ENCODE data around the gene PLXNB1. TPM values are rescaled to one million over a fixed set of nuclear protein-coding genes. Genes with fewer than 3 reads are reported as not detected.

PLXNB1 gene
- total and polyA plus RNA-seq, 12 donors = 3.4 to 115 (median 13.7) TPM

GRCh38 chr3:48361928-48362327 is 68.0 kb downstream of the PLXNB1 start:
- Histone ChIP-seq H3K4me1 (replicated peaks in 1 of 2) (no peaks in the 10 kb centered on the region), H3K27ac (no peak overlapping the region), H3K36me3 (replicated peaks in 1 of 2) (no peaks in the 10 kb centered on the region), H3K9me3 (replicated peaks in 1 of 3) (peaks cover 0 to 4% (median 0%) of the 10 kb centered on the region in 3 donors), H3K4me3 (no peak overlapping the region), H3K27me3 (no peaks in the 10 kb centered on the region)
- intact Hi-C loops (cut with DNase I) = no loop called here
- TF ChIP-seq POLR2A (IDR thresholded peaks at IDR 0.05) (no peak), CTCF (IDR thresholded peaks at IDR 0.05) (no peak)
- DNase-seq = no peak

GRCh38 chr3:48356419-48356818 is 73.5 kb downstream of the PLXNB1 start:
- no peaks in the 10 kb centered on the region for H3K27me3 ChIP-seq
- intact Hi-C loops (cut with DNase I) = no loop called here
- TF ChIP-seq POLR2A (IDR thresholded peaks at IDR 0.05) (no peak), CTCF (IDR thresholded peaks at IDR 0.05) (no peak)
- WGBS, 4 donors = 81 to 89% (median 82%) methylated on average over 1 of the region's 1 CpG
- H3K9me3 ChIP-seq (replicated peaks in 1 of 3) = no peaks in the 10 kb centered on the region
- H3K4me3 ChIP-seq = no peak overlapping the region
- H3K4me1 ChIP-seq (replicated peaks in 1 of 2) = no peaks in the 10 kb centered on the region
- no peak for DNase-seq
- H3K27ac ChIP-seq = no peak overlapping the region
- H3K36me3 ChIP-seq (replicated peaks in 1 of 2) = no peaks in the 10 kb centered on the region

- WGBS, 4 donors = 86 to 94% (median 90%) methylated on average over 4 of the region's 4 CpGs
- H3K4me3 ChIP-seq = no peak overlapping the region
- no peaks in the 10 kb centered on the region for H3K9me3 ChIP-seq (replicated peaks in 1 of 3)
- H3K36me3 ChIP-seq (replicated peaks in 1 of 2) = no peaks in the 10 kb centered on the region
- intact Hi-C loops (cut with DNase I) = no loop called here
- no peak for DNase-seq
- H3K27me3 ChIP-seq = no peaks in the 10 kb centered on the region
- TF ChIP-seq CTCF (IDR thresholded peaks at IDR 0.05) = no peak
- no peak for TF ChIP-seq POLR2A (IDR thresholded peaks at IDR 0.05)
- H3K4me1 ChIP-seq (replicated peaks in 1 of 2) = no peaks in the 10 kb centered on the region
- no peak overlapping the region for H3K27ac ChIP-seq
These were observed 75.9 kb downstream of the PLXNB1 start for GRCh38 chr3:48353987-48354386.

Small RNA genes lying within 50 kb of the gene (small RNA-seq; reads per million reads assigned to genes)
- gene RN7SL321P = 0 reads per million in 2 donors

Other genes with a start within 250 kb of the PLXNB1 start
- 10 to 100 TPM in 1 of 9 donors, 1 to 10 TPM in 8; 1.0 to 23.6 (median 1.3) TPM for gene CDC25A, start 241.7 kb downstream of the PLXNB1 start, total RNA-seq
- 1 to 10 TPM in 1 of 3 donors, under 1 TPM in 2; 0.57 to 3.0 (median 0.64) TPM for gene CDC25A, start 241.7 kb downstream of the PLXNB1 start, polyA plus RNA-seq
- gene CAMP, start 206.6 kb downstream of the PLXNB1 start, total RNA-seq = under 1 TPM in 1 of 9 donors, not detected in 8; 0.67 TPM
- gene CAMP, start 206.6 kb downstream of the PLXNB1 start, polyA plus RNA-seq = under 1 TPM in 2 of 3 donors, not detected in 1; 0.17 to 0.56 TPM
- gene ZNF589, start 189.0 kb downstream of the PLXNB1 start, total RNA-seq = 10 to 100 TPM in 8 of 9 donors, 1 to 10 TPM in 1; 8.7 to 30.9 (median 12.9) TPM
- 10 to 100 TPM in 2 of 3 donors, 1 to 10 TPM in 1; 4.1 to 22.5 (median 11.6) TPM for gene ZNF589, start 189.0 kb downstream of the PLXNB1 start, polyA plus RNA-seq
- gene NME6, start 128.7 kb downstream of the PLXNB1 start, total RNA-seq = 10 to 100 TPM; 17.9 to 40.6 (median 26.0) TPM
- 10 to 100 TPM in 2 of 3 donors, 1 to 10 TPM in 1; 9.7 to 15.5 (median 12.6) TPM for gene NME6, start 128.7 kb downstream of the PLXNB1 start, polyA plus RNA-seq
- not detected for gene SPINK8, start 96.4 kb downstream of the PLXNB1 start, total RNA-seq
- gene SPINK8, start 96.4 kb downstream of the PLXNB1 start, polyA plus RNA-seq = not detected
- under 1 TPM in 1 of 9 donors, not detected in 8; 0.11 TPM for gene FBXW12, start 57.9 kb downstream of the PLXNB1 start, total RNA-seq
- gene FBXW12, start 57.9 kb downstream of the PLXNB1 start, polyA plus RNA-seq = under 1 TPM in 2 of 3 donors, not detected in 1; 0.07 to 0.24 TPM
- 10 to 100 TPM; 14.3 to 30.4 (median 19.5) TPM for gene CCDC51, start 10.0 kb upstream of the PLXNB1 start, total RNA-seq
- gene CCDC51, start 10.0 kb upstream of the PLXNB1 start, polyA plus RNA-seq = 10 to 100 TPM in 1 of 3 donors, 1 to 10 TPM in 2; 7.3 to 20.8 (median 8.0) TPM
- gene TMA7, start 10.2 kb upstream of the PLXNB1 start, total RNA-seq = 100 to 1,000 TPM; 177 to 603 (median 238) TPM
- 100 to 1,000 TPM; 489 to 891 (median 742) TPM for gene TMA7, start 10.2 kb upstream of the PLXNB1 start, polyA plus RNA-seq
- 10 to 100 TPM in 1 of 9 donors, 1 to 10 TPM in 8; 5.1 to 15.9 (median 6.8) TPM for gene ATRIP, start 16.7 kb upstream of the PLXNB1 start, total RNA-seq
- gene ATRIP, start 16.7 kb upstream of the PLXNB1 start, polyA plus RNA-seq = 1 to 10 TPM; 6.7 to 9.1 (median 8.4) TPM
- 100 to 1,000 TPM; 110 to 167 (median 135) TPM for gene SHISA5, start 74.1 kb upstream of the PLXNB1 start, total RNA-seq
- gene SHISA5, start 74.1 kb upstream of the PLXNB1 start, polyA plus RNA-seq = 10 to 100 TPM; 77.2 to 89.4 (median 85.6) TPM
- gene PFKFB4, start 126.7 kb upstream of the PLXNB1 start, total RNA-seq = 10 to 100 TPM in 2 of 9 donors, 1 to 10 TPM in 7; 2.0 to 12.9 (median 4.5) TPM
- gene PFKFB4, start 126.7 kb upstream of the PLXNB1 start, polyA plus RNA-seq = 1 to 10 TPM; 1.8 to 5.6 (median 4.5) TPM
- gene UCN2, start 133.7 kb upstream of the PLXNB1 start, total RNA-seq = under 1 TPM in 1 of 9 donors, not detected in 8; 0.14 TPM
- under 1 TPM in 2 of 3 donors, not detected in 1; 0.20 to 0.32 TPM for gene UCN2, start 133.7 kb upstream of the PLXNB1 start, polyA plus RNA-seq
- gene COL7A1, start 165.2 kb upstream of the PLXNB1 start, total RNA-seq = 1 to 10 TPM in 8 of 9 donors, under 1 TPM in 1; 0.36 to 6.6 (median 2.3) TPM
- gene COL7A1, start 165.2 kb upstream of the PLXNB1 start, polyA plus RNA-seq = 10 to 100 TPM in 2 of 3 donors, under 1 TPM in 1; 0.35 to 66.9 (median 23.2) TPM
- gene UQCRC1, start 179.6 kb upstream of the PLXNB1 start, total RNA-seq = 100 to 1,000 TPM; 229 to 418 (median 302) TPM
- gene UQCRC1, start 179.6 kb upstream of the PLXNB1 start, polyA plus RNA-seq = 100 to 1,000 TPM; 201 to 298 (median 227) TPM
- not detected for gene TMEM89, start 191.7 kb upstream of the PLXNB1 start, total RNA-seq
- not detected for gene TMEM89, start 191.7 kb upstream of the PLXNB1 start, polyA plus RNA-seq
- 10 to 100 TPM in 8 of 9 donors, 1 to 10 TPM in 1; 7.8 to 42.5 (median 17.5) TPM for gene SLC26A6, start 205.4 kb upstream of the PLXNB1 start, total RNA-seq
- 10 to 100 TPM in 2 of 3 donors, 1 to 10 TPM in 1; 8.3 to 47.2 (median 23.5) TPM for gene SLC26A6, start 205.4 kb upstream of the PLXNB1 start, polyA plus RNA-seq
- gene CELSR3, start 232.8 kb upstream of the PLXNB1 start, total RNA-seq = 1 to 10 TPM in 6 of 9 donors, under 1 TPM in 3; 0.78 to 3.9 (median 1.4) TPM
- 10 to 100 TPM in 1 of 3 donors, 1 to 10 TPM in 2; 1.4 to 23.5 (median 4.4) TPM for gene CELSR3, start 232.8 kb upstream of the PLXNB1 start, polyA plus RNA-seq